Endodermal cell (in vitro differentiated cells): Measurements from ENCODE around the gene ZNF26. TPM values are rescaled to one million over a fixed set of nuclear protein-coding genes. Genes with fewer than 3 reads are reported as not detected.

Source experiments
- DNase-seq: peaks from one replicate; pipeline ENCODE4 v3.0.0-alpha.2; 2017
- H3K27ac ChIP-seq: 2 replicates; pipeline ENCODE4 v1.5.1; 2013; ENCODE audit warnings: mild to moderate bottlenecking, low read depth, low read length, moderate library complexity
- H3K27me3 ChIP-seq: 2 replicates; pipeline ENCODE4 v1.6.1; 2013; ENCODE audit warnings: mild to moderate bottlenecking, low read length, moderate library complexity; ENCODE audit not compliant: insufficient read depth, control insufficient read depth, poor library complexity, severe bottlenecking
- H3K36me3 ChIP-seq: 2 replicates; pipeline ENCODE4 v1.7.0; 2013; ENCODE audit warnings: mild to moderate bottlenecking, low read length, moderate library complexity; ENCODE audit not compliant: control insufficient read depth, insufficient read depth
- H3K4me1 ChIP-seq: one replicate; pipeline ENCODE4 v1.7.0; 2013; ENCODE audit warnings: low read length; ENCODE audit not compliant: control insufficient read depth, insufficient read depth
- H3K4me3 ChIP-seq: 2 replicates; pipeline ENCODE4 v1.5.1; 2013; ENCODE audit warnings: mild to moderate bottlenecking, low read length, moderate library complexity
- H3K9ac ChIP-seq: 2 replicates; pipeline ENCODE4 v1.6.1; 2013; ENCODE audit warnings: mild to moderate bottlenecking, low read length, moderate library complexity; ENCODE audit not compliant: poor library complexity, severe bottlenecking; ENCODE audit errors: extremely low read depth
- H3K9me3 ChIP-seq: 2 replicates; pipeline ENCODE4 v1.6.1; 2013; ENCODE audit warnings: mild to moderate bottlenecking, low read length, moderate library complexity; ENCODE audit not compliant: control insufficient read depth
- H3K27ac Mint-ChIP-seq: 2 replicates; pipeline ENCODE4 v1.8.0; 2020; ENCODE audit warnings: mixed read lengths
- H3K27me3 Mint-ChIP-seq: 2 replicates; pipeline ENCODE4 v1.8.0; 2021; ENCODE audit warnings: mild to moderate bottlenecking, mixed read lengths; ENCODE audit not compliant: insufficient read depth
- H3K36me3 Mint-ChIP-seq: 2 replicates; pipeline ENCODE4 v1.8.0; 2020; ENCODE audit warnings: low read depth, mixed read lengths
- H3K4me1 Mint-ChIP-seq: 2 replicates; pipeline ENCODE4 v1.8.0; 2020; ENCODE audit warnings: mixed read lengths
- H3K4me3 Mint-ChIP-seq: 2 replicates; pipeline ENCODE4 v1.8.0; 2020; ENCODE audit warnings: mild to moderate bottlenecking, moderate library complexity, mixed read lengths
- H3K9me3 Mint-ChIP-seq: 2 replicates; pipeline ENCODE4 v1.8.0; 2020; ENCODE audit warnings: mild to moderate bottlenecking, mixed read lengths
- CTCF ChIP-seq: fragments of 200-600 bp; sonication (generic); conservative IDR thresholded peaks from 2 replicates; pipeline ENCODE4 v1.5.0; 2021; ENCODE audit warnings: antibody characterized with exemption, mild to moderate bottlenecking
- WGBS, 2 experiments: methylation state at CpG; one replicate each; pipeline versions ENCODE4 v1.1.5 to v1.1.7; 2013; ENCODE audit warnings: missing lambda C conversion rate in 2 of 2, mixed read lengths in 1 of 2; ENCODE audit not compliant: insufficient coverage in 1 of 2, insufficient read length in 1 of 2; 5-methylcytosine and 5-hydroxymethylcytosine counted together
- total RNA-seq, 2 donors: library from RNA; stranded (reverse); fragmentation: NEBNext Ultra II Directional in 1 of 2; extraction: Animal tissue kit (Norgen Biotek cat#: 25700) in 1 of 2; gene quantifications; 2 replicates in 1 of 2; 3 replicates in 1 of 2; pipeline ENCODE4 v1.2.1, GENCODE V29; 2021

ZNF26 gene
- total RNA-seq, 2 donors from 2014 or later = 13.5 to 16.0 TPM

DNA sequence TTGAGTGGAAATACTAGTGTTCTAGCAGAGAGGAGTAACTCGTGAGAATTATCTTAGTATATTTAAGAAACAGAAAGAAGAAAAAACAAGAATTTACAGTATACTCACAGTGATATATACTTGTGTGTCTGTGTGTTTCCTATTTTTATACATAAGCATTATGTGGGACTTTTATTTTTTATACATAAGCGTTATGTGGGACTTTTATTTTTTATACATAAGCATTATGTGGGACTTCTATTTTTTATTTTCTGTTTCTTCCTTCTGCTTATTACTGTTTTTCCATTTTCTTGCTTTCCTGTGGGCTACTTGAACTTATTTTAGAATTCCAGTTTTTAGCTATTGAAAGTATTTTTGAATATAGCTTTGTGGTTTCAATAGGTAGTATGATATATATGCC is 87.7 kb downstream of the ZNF26 start:
- WGBS, 2 experiments = 100% methylated on average over 1 of the region's 2 CpGs; no CpG with 5 or more reads in 1 of the 2 experiments
- H3K4me1 Mint-ChIP-seq = no peaks in the 10 kb centered on the region
- no peaks in the 10 kb centered on the region for H3K36me3 Mint-ChIP-seq
- Histone ChIP-seq H3K4me1 (no peaks in the 10 kb centered on the region), H3K9me3 (peaks cover 74% of the 10 kb centered on the region), H3K9ac (no peak overlapping the region), H3K27me3 (no peaks in the 10 kb centered on the region), H3K4me3 (no peak overlapping the region), H3K27ac (no peak overlapping the region), H3K36me3 (no peaks in the 10 kb centered on the region)
- no peaks in the 10 kb centered on the region for H3K27me3 Mint-ChIP-seq
- H3K27ac Mint-ChIP-seq = no peak overlapping the region
- no peak overlapping the region for H3K4me3 Mint-ChIP-seq
- TF ChIP-seq CTCF = no peak
- peaks cover 52% of the 10 kb centered on the region for H3K9me3 Mint-ChIP-seq
- DNase-seq = no peak

Other genes starting within 250 kb of the ZNF26 start
- gene ANKLE2, start 224.5 kb upstream of the ZNF26 start, total RNA-seq = 10 to 100 TPM; 87.8 to 88.5 TPM
- gene GOLGA3, start 157.5 kb upstream of the ZNF26 start, total RNA-seq = 10 to 100 TPM; 38.2 to 43.5 TPM
- gene CHFR, start 98.8 kb upstream of the ZNF26 start, total RNA-seq = 10 to 100 TPM; 57.0 to 80.4 TPM
- 10 to 100 TPM; 12.8 to 25.8 TPM for gene ZNF605, start 30.1 kb upstream of the ZNF26 start, total RNA-seq
- gene ZNF84, start 51.1 kb downstream of the ZNF26 start, total RNA-seq = 10 to 100 TPM; 50.2 to 52.6 TPM
- gene ZNF140, start 94.6 kb downstream of the ZNF26 start, total RNA-seq = 10 to 100 TPM; 19.0 to 20.9 TPM
- 1 to 10 TPM; 3.7 to 3.9 TPM for gene ZNF891, start 143.9 kb downstream of the ZNF26 start, total RNA-seq
- gene ZNF10, start 144.3 kb downstream of the ZNF26 start, total RNA-seq = 10 to 100 TPM; 12.0 to 16.4 TPM
- 10 to 100 TPM; 26.4 to 39.5 TPM for gene ZNF268, start 195.1 kb downstream of the ZNF26 start, total RNA-seq
- not detected for gene ANHX, start 249.5 kb downstream of the ZNF26 start, total RNA-seq